ENCODE results near the gene MBD1. TPM values are rescaled to one million over a fixed set of nuclear protein-coding genes. Genes with fewer than 3 reads are reported as not detected.

Gene MBD1
- total and polyA plus RNA-seq, 2 of the 13 experiments (the other 11 are each of a cell fraction or from before 2014, with no cell fraction given): 25.5 to 28.6 TPM

GRCh38 chr18:50287441-50288347 lies 6.4 kb upstream of the MBD1 start, which contains the start of gene CXXC1 (continued):
- peak; percentile 98 for TF ChIP-seq THAP9 (CRISPR knock-in tag; IDR thresholded peaks at IDR 0.05; ENCODE audit: borderline replicate concordance)
- TF ChIP-seq ATF2 (CRISPR knock-in tag; IDR thresholded peaks at IDR 0.05): peak; percentile 86
- TF ChIP-seq, protein P1, sequence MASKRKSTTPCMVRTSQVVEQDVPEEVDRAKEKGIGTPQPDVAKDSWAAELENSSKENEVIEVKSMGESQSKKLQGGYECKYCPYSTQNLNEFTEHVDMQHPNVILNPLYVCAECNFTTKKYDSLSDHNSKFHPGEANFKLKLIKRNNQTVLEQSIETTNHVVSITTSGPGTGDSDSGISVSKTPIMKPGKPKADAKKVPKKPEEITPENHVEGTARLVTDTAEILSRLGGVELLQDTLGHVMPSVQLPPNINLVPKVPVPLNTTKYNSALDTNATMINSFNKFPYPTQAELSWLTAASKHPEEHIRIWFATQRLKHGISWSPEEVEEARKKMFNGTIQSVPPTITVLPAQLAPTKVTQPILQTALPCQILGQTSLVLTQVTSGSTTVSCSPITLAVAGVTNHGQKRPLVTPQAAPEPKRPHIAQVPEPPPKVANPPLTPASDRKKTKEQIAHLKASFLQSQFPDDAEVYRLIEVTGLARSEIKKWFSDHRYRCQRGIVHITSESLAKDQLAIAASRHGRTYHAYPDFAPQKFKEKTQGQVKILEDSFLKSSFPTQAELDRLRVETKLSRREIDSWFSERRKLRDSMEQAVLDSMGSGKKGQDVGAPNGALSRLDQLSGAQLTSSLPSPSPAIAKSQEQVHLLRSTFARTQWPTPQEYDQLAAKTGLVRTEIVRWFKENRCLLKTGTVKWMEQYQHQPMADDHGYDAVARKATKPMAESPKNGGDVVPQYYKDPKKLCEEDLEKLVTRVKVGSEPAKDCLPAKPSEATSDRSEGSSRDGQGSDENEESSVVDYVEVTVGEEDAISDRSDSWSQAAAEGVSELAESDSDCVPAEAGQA (IDR thresholded peaks at IDR 0.05; ENCODE audit: low read depth): peak; percentile 89
- TF ChIP-seq, protein P1 (CRISPR knock-in tag; IDR thresholded peaks at IDR 0.05; ENCODE audit: borderline replicate concordance): no peak
- TF ChIP-seq TIGD3 (CRISPR knock-in tag; IDR thresholded peaks at IDR 0.05; ENCODE audit: borderline replicate concordance): 0 out of 2 replicates have a peak, but pooled peaks have one; percentile 65
- TF ChIP-seq, protein P2, sequence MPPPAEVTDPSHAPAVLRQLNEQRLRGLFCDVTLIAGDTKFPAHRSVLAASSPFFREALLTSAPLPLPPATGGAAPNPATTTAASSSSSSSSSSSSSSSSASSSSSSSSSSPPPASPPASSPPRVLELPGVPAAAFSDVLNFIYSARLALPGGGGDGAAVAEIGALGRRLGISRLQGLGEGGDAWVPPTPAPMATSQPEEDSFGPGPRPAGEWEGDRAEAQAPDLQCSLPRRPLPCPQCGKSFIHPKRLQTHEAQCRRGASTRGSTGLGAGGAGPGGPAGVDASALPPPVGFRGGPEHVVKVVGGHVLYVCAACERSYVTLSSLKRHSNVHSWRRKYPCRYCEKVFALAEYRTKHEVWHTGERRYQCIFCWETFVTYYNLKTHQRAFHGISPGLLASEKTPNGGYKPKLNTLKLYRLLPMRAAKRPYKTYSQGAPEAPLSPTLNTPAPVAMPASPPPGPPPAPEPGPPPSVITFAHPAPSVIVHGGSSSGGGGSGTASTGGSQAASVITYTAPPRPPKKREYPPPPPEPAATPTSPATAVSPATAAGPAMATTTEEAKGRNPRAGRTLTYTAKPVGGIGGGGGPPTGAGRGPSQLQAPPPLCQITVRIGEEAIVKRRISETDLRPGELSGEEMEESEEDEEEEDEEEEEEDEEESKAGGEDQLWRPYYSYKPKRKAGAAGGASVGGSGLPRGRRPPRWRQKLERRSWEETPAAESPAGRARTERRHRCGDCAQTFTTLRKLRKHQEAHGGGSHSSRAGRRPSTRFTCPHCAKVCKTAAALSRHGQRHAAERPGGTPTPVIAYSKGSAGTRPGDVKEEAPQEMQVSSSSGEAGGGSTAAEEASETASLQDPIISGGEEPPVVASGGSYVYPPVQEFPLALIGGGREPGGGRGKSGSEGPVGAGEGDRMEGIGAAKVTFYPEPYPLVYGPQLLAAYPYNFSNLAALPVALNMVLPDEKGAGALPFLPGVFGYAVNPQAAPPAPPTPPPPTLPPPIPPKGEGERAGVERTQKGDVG (CRISPR knock-in tag; IDR thresholded peaks at IDR 0.05; ENCODE audit: borderline replicate concordance): 0 out of 2 replicates have a peak, but pooled peaks have one; percentile 9
- TF ChIP-seq HOXA3 (CRISPR knock-in tag; IDR thresholded peaks at IDR 0.05): peak; percentile 96
- TF ChIP-seq U2AF2 (IDR thresholded peaks at IDR 0.05; ENCODE audit: low read depth, low read length): peak; percentile 97
- no peak for TF ChIP-seq RBAK (CRISPR knock-in tag; IDR thresholded peaks at IDR 0.05)
- TF ChIP-seq ZNF263 (CRISPR knock-in tag; IDR thresholded peaks at IDR 0.05): peak; percentile 84

Data from HepG2 (cell line).